UCSD-AML1 (cell line): ENCODE data around the gene TTF1.

Experiments
- DNase-seq: peaks from one replicate; lab custom pipeline; 2025; ENCODE audit not compliant: unreplicated experiment; lab: John Stamatoyannopoulos, UW

The TTF1 gene

DNA sequence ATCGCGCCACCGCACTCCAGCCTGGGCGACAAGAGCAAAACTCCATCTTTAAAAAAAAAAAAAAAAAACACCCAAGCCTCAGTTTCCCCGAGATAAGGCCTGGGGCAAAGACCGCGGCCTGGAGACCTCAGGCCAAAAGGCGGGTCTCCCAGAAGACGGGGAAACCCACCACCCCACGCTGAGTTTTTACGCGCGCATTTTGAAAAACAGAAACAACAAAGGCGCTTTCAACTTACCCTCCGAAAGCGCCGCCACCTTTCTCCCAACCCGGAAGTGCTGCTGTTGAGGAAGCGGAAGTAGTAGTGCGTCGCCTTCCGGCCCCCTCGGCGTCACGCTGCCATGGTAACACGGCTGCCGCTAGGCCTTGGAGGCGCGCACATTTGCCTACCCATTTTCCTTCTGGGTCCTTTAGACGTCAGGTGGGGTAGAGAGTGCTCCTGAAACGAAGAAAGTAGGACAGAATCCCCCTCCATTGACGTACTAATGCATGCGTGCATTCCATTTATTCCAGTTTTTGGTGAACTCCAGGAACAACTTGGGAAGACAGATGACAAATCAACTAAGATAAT is at the start of gene TTF1:
Gene TTF1, minus strand, starts transcription at position 287 of the 569 bp plus-strand sequence. CDS start 4,019 bp downstream, outside the sequence.
- DNase-seq, result peak; percentile 89

DNA sequence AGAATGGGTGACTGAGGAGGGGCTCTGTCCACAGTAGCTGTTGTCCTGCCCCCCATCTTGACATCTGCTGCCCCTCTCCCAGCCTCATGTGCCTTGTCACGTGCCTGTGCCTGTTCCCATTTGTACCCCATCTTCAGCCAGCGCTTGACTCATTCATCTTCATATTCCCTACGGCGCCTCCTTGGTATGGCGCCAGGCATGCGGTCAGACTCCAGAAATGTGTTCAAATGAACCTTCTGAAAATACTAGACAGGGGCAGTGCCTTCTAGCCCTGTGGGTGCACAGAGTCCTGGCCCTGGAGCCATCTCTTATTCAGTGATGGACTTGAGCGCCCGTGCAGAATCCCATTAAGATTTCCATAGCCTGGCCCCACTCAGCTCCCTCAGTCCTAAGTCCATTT is 49.6 kb upstream of the TTF1 start:
- DNase-seq, result no peak

DNA sequence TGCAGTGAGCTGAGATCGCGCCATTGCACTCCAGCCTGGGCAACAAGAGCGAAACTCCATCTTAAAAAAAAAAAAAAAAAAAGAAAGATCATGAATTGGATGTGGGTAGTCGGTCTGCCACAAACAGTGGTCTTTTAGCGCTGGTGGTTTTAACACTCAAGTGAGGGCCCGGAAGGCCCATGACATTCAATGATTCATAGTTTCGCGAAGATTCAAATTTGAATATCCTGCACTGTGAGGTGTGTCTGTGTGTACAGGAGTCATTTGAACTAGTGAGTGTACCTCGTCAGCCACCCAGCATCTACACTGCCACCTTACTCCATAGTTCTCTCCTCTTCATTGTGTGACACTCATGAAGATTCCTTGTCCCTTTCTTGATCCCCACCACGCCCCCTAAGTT is 44.6 kb upstream of the TTF1 start:
- no peak for DNase-seq

DNA sequence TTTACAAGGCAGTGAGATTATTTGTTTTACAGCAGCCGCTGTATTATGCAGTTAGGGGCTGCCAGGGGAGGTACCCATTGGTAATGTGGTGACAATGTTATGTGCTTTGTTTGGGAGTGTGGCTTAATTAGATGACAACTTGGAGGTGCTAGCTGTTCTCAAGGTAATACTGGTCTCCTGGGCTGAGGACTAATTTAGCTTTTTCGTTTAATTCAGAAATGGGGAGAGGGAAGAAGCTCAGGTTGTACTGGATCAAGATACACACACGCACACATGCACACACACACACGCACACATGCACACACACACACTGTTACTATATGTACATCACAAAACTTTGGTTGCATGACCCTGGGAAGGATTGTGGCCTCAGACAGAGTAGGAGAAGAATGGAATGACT is 41.3 kb upstream of the TTF1 start:
- no peak for DNase-seq

DNA sequence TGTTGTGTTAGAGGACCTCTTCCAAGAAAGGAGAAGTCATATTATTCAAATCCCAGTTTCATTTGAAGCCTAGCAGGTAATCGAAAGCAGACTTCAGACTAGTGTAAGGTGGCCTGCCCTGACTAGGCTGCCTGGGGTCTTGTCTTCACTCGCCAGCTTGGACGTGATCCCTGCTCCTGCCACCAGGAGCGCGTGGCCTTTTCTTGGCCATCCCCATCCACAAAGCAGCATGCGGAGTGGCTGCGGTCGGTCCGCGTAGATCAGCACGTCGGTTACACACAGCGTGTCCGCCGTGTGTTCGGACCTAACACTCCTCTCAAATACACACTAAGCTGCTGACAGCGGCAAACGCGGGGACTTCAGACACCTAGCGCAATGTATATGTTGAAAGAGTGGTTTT is 40.7 kb upstream of the TTF1 start:
- DNase-seq, result no peak

- DNase-seq, result no peak
Observed at GRCh38 chr9:132446887-132447286, 40.2 kb upstream of the TTF1 start.

- DNase-seq, result peak; percentile 56
Observed at GRCh38 chr9:132443951-132444607, 37.4 kb upstream of the TTF1 start.

GRCh38 chr9:132441404-132441803 is 34.8 kb upstream of the TTF1 start:
- DNase-seq, result no peak

GRCh38 chr9:132440735-132441134 is 34.1 kb upstream of the TTF1 start:
- no peak for DNase-seq

- no peak for DNase-seq
Observed at GRCh38 chr9:132439153-132439552, 32.5 kb upstream of the TTF1 start.

DNA sequence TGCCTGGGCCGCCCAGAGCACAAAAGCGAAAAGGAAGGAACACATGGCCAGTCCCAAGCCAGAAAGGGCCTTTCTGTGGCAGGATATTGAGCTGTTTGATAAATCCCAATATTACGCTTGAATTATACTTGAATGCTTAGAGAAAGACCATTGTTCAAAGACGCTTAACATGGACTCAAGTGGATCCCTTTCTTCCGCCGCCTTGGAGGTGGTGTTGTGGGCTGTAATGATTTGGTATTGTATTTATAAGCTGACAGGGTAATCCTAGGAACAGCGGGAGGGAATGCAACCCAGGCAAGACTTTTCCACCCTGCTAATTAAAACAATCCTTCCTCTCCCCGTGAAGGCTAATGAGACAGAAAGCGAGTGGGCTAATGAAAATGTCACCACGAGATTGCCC is 28.2 kb upstream of the TTF1 start:
- DNase-seq, result no peak

- no peak for DNase-seq
Observed at GRCh38 chr9:132430998-132431397, 24.4 kb upstream of the TTF1 start.

DNA sequence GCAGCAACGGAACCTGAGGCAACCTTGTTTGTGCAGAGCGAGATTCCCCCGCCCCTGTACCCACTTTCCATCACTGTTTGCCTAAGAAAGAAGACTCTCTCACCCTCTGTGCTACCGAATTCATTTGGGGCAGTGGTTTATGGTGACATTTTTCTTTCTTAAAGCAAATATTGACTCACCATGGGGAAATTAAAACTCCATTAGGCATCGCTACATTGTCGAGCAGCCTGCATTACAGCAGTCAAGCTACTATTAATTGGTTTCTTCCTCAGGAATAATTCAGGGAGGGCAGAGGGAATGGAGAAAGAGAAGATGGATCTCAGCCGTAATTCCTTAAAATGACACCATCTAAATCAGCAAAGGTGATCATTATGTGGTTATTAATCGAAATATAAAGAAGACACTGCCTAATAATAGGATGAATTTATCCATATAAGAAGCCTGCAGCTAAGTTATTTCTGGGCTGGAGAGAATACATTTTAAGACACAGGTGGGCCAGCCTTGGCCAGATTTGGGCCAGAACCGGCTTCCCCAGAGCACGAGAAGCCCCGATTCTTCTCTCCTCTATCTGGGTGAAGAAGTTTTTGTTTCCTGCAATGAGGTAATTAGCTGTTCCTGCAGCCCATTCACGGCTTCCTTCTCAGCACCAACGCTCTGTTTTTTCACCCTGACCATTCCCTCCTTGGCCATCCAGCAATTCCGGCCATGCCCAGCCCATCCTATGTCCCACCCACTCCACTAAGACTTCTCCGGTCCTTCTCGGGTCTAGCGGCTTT is 20.2 kb upstream of the TTF1 start:
- DNase-seq, result no peak

GRCh38 chr9:132425675-132426062 is 19.0 kb upstream of the TTF1 start:
- no peak for DNase-seq

DNA sequence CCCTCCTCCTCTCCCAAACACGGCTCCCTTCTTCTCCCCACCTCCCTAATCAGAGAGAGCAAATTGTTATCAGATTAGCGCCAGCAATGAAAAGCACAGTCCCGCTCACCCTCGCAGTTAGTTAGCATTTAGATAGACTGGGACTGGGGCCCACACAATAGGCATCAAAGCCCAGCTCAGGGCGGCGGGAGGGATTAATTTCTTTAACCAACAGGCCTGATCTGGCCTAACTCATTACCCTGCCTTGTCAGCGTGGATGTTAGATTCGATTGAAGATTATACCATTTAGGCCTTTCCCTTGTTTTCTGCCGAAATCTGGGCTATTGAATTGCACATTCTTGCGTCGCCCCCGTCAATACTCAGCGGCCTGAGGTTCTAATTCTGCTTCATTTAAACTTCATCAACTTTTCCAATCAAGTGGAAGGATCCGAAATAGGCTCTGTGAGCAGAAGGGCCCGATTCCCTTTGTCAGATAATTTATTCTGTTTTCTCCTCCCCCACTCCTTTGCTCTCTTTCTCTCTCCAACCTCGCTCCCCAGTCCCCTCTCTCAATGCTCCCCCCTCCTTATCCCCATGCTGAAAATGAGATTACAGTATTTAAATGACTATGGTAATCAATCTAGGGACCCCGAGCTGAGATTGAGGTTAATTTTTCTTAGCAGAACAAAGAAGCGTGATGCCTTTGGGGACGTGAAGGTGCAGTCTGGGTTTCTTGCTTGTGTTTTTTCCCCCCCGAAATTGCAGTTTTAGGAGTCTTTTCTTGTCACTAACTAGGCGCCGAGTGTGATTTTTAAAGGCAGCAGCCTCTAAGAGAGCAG is 18.4 kb upstream of the TTF1 start:
- DNase-seq, result no peak

DNA sequence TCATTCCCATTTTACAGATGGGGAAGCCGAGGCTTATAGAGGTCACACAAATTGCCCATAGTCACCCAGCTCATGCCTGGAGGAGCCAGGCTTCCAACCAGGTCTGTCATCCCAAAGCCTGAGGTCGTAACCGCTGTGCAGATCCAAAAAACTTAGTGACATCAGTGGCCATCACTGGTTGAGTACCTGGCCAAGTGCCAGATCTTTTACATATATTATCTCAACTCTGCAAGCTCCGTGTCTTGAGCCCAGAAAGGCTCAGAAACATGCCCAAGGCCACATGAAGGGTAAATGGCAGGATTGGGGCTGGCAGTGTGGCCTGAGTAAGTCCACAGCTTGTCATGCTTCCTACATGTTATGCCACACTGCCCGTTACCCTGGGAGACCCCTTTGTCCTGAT is 16.9 kb upstream of the TTF1 start:
- DNase-seq, result no peak

DNA sequence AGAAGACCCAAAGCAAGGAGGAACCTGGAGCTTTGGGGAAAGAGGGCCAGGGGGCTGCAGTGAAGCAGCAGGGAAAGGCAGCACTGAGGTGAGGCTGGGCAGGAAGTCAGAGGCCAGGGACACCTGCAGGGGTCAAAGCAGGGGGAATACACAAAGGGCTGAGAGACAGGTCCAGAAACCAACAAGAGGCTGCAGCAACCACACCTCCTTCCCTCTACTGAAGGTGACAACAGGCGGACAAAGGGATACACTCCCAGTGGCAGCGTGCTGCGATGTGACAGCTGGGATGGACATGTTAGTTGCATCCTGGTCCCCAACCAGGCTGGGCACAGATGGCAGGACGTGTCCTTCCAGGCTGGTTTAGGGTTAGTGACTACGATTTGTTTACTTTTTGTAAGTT is 15.9 kb upstream of the TTF1 start:
- DNase-seq, result no peak

- no peak for DNase-seq
Observed at GRCh38 chr9:132418726-132419363, 12.2 kb upstream of the TTF1 start.

DNA sequence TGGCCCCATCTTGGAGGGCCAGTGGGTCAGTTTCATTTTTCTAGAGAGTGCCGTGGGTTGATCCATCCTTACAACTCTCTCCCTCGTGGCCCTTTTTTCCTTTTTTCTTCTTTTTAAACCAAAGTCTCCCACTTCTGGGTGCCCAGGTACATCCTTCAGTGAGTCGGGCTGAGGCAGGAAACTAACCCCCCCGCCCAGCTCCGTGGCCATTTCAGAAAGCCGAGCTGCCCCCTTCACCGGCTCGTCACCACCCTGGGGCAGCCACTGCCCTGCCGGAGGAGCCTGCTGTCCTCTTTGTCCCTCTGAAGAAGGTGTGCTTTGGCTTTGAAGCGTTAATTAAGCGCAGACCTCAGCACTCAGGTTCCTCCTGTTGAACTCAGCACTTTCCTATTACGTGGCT is 8.5 kb upstream of the TTF1 start:
- no peak for DNase-seq

- DNase-seq, result no peak
Observed at GRCh38 chr9:132414731-132415130, 8.1 kb upstream of the TTF1 start.

GRCh38 chr9:132413926-132414325 is 7.3 kb upstream of the TTF1 start:
- no peak for DNase-seq
